Fibroblast of pulmonary artery (primary cell): ENCODE results near the gene ZNF254.

ENCODE experiments used
- DNase-seq: peaks from one replicate; pipeline ENCODE4 v3.0.0-alpha.2; 2010; ENCODE audit warnings: low read depth
- H3K4me3 ChIP-seq: replicated peaks from 2 replicates; pipeline ENCODE4 v1.5.1; 2011; ENCODE audit warnings: low read depth, mild to moderate bottlenecking, control low read depth, low read length, moderate library complexity
- TF ChIP-seq, protein P1 (sequence below): IDR thresholded peaks from 2 replicates; pipeline ENCODE4 v1.5.1; 2011; ENCODE audit warnings: mild to moderate bottlenecking, control low read depth, low read length, inconsistent platforms; ENCODE audit errors: missing control alignments

The ZNF254 gene

DNA sequence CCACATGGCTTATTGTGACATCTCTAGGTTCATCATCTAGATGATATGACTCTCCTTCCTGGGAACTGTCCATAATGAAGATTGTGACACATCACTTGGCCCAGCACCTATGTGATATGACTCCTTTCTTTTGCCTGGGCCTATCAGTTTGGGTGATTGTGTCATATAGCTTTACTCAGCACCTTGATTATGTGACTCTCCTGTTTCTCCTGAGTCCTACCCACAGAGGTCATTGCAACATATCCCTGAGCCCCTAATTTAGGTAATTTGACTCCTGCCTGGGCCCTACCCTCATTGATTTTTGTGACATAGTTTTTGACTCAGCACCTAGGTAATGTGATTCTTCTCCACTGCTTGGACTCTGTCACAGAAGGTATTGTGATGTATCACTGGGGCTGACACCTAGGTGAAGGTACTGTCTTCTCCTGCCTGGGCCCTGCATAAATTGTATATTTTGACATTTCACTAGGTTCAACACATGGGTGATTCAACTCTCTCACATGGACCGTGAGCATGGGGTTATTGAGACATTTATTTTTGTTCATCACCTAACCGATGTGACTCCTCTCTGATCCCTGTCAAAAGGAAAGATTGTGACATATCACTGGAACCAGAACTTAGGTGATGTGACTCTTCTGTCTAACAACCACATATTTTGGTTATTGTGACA is 26.2 kb upstream of the ZNF254 start:
- TF ChIP-seq, protein P1, sequence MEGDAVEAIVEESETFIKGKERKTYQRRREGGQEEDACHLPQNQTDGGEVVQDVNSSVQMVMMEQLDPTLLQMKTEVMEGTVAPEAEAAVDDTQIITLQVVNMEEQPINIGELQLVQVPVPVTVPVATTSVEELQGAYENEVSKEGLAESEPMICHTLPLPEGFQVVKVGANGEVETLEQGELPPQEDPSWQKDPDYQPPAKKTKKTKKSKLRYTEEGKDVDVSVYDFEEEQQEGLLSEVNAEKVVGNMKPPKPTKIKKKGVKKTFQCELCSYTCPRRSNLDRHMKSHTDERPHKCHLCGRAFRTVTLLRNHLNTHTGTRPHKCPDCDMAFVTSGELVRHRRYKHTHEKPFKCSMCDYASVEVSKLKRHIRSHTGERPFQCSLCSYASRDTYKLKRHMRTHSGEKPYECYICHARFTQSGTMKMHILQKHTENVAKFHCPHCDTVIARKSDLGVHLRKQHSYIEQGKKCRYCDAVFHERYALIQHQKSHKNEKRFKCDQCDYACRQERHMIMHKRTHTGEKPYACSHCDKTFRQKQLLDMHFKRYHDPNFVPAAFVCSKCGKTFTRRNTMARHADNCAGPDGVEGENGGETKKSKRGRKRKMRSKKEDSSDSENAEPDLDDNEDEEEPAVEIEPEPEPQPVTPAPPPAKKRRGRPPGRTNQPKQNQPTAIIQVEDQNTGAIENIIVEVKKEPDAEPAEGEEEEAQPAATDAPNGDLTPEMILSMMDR: no peak
- DNase-seq: no peak
- no peak overlapping the region for H3K4me3 ChIP-seq

DNA sequence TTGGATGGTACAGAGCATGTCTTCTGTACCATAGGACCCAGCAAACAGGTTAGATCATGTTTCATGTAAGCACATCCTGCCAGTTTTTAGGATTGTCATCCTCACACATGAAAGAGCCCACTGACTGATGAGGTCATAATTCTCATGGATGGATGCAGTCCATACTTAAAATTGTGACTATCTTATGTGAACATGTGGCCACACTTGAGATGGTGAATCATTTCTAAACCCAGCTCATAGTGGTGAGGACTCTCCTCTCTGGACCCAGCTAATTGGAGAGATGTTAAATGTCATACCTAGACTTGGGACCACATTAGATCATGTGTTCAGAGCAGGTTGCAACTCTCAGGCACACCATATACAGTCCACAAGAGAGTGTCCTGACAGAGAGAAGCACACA is 24.8 kb upstream of the ZNF254 start:
- DNase-seq: no peak
- TF ChIP-seq, protein P1: no peak
- no peak overlapping the region for H3K4me3 ChIP-seq

DNA sequence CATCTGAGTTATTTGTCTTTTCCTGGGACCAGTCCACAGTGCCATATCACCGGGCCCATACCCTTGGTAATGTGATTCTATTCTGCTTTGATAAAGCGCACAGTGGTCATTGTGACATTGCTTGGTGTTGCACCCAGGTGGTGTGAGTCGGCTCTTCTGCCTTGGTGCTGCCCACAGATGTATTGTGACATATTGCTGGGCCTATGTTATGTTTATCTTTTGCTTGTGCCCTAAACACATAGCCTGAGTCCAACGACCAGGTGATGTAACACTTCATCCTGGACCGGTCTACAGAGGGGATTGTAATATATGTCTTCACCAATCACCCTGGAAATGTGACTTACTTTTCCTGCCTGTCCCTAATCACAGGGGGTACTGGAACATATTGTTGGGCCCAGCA is 23.7 kb upstream of the ZNF254 start:
- no peak overlapping the region for H3K4me3 ChIP-seq
- no peak for DNase-seq
- TF ChIP-seq, protein P1: no peak

DNA sequence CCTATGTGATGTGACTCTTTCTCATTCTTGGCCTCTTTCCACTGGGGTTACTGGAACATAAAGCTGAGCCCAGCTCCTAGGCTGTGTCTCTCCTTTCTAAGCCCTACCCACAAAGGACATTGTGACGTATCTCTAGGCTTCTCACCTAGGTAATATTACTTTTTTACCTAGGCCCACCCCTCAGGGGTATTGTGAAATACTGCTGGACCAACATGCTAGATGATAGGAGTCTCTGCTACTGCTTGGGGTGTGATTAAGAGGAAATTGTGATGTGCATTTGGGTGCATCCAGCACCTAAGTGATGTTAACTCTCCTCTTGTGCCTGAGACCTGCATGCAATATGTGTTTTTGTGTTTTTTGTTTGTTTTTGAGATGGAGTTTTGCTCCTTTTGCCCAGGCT is 22.8 kb upstream of the ZNF254 start:
- TF ChIP-seq, protein P1: no peak
- H3K4me3 ChIP-seq: no peak overlapping the region
- DNase-seq: no peak

DNA sequence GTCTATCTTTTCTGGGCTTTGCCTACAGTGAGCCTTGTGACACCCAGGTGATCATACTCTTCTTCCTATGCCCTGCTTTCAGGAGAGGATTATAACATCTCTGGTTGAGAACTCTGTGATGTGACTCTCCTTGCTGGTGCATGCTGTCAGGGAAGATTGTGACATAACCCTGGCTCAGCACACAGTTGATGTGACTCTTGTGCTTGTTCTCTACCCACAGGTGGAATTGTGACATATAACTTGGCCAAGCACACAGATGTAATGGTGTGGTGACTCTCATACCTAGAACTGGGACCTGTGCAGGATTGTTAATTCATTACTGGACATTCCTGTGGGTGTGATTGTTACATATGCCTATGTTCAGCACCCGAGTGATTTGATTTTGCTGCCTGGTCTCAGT is 21.7 kb upstream of the ZNF254 start:
- no peak for DNase-seq
- no peak overlapping the region for H3K4me3 ChIP-seq
- TF ChIP-seq, protein P1: no peak

DNA sequence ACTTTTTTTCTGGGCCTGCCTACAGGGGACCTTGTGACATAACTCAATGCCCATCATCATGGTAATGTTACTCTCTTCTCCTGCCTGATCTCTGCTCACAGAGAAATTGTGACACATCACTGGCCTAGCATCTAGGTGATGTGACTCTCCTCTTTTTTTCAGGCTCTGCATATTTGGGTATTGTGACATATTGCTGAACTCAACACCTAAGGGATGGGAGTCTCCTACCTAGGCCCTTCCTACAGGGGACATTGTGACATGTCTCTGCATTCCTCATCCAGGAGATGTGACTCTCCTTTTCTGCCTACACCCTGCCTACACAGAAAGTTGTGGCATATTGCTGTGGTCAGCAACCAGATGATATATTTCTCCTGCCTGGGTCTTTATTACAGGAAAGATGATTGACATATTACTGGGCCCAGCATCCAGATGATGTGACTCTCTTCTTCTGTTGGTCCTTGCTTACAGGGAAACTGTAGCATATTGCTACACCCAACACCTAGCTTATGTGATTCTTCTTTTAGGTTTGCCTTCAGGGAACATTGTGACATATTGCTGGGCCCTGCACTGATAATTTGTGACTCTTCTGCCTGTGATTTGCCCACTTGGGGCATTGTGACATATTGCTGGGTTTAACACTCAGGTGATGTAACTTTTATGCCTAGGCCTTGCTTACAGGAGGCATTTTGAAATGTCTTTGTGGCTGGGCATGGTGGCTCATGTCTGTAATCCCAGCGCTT is 21.0 kb upstream of the ZNF254 start:
- DNase-seq: no peak
- TF ChIP-seq, protein P1: no peak
- no peak overlapping the region for H3K4me3 ChIP-seq
